Activated CD8-positive, alpha-beta memory T cell treated with anti-CD3 and anti-CD28 coated beads, Interleukin-2, amount 10 ng/mL, durations not matched to agents 7 days and 5 days (primary cell): Measurements from ENCODE around the gene MAP7D2. TPM values are rescaled to one million over a fixed set of nuclear protein-coding genes. Genes with fewer than 3 reads are reported as not detected.
A peak's percentile ranks its signal among the peaks of the same experiment; 100 is the strongest.

Source experiments
- ATAC-seq: fragments of 150-1000 bp; cut with Tn5 transposase; one replicate; pipeline ENCODE4 v1.10.0; 2021; ENCODE audit warnings: moderate library complexity
- CTCF ChIA-PET: fragments of 350-600 bp; sonication (Branson Sonifier 250); formaldehyde crosslinking; loops from one replicate; lab custom pipeline; 2021; ENCODE audit warnings: antibody characterized with exemption; lab: Charles Lee
- DNase-seq: peaks from one replicate; pipeline ENCODE4 v3.0.0-alpha.2; 2020
- H3K27ac Mint-ChIP-seq: one replicate; pipeline ENCODE4 v1.8.0; 2021; ENCODE audit warnings: mild to moderate bottlenecking, mixed read lengths
- H3K27me3 Mint-ChIP-seq: one replicate; pipeline ENCODE4 v1.8.0; 2021; ENCODE audit warnings: mixed read lengths
- H3K36me3 Mint-ChIP-seq: one replicate; pipeline ENCODE4 v1.8.0; 2021; ENCODE audit warnings: mild to moderate bottlenecking, mixed read lengths
- H3K4me1 Mint-ChIP-seq: one replicate; pipeline ENCODE4 v1.8.0; 2021; ENCODE audit warnings: mixed read lengths
- H3K4me3 Mint-ChIP-seq: one replicate; pipeline ENCODE4 v1.8.0; 2021; ENCODE audit warnings: mild to moderate bottlenecking, moderate library complexity, mixed read lengths
- H3K9me3 Mint-ChIP-seq: one replicate; pipeline ENCODE4 v1.8.0; 2022; ENCODE audit warnings: low read depth, mixed read lengths
- microRNA-seq: library from miRNA; unstranded; fragments of <30 nt; microRNA quantifications from one replicate; pipeline ENCODE4 v1.2.0, GENCODE V29; 2022
- total RNA-seq, 2 experiments: library from RNA; stranded (reverse); gene quantifications; one replicate each; pipeline ENCODE4 v1.2.3, GENCODE V29; 2021

The MAP7D2 gene
- total RNA-seq, 2 experiments from 2014 or later: 0.15 to 0.40 TPM

- H3K9me3 Mint-ChIP-seq: no peaks in the 10 kb centered on the region
- no peak overlapping the region for H3K4me3 Mint-ChIP-seq
- CTCF ChIA-PET: no interaction called here
- H3K4me1 Mint-ChIP-seq: peaks cover 16% of the 10 kb centered on the region
- H3K36me3 Mint-ChIP-seq: peaks cover 17% of the 10 kb centered on the region
- H3K27me3 Mint-ChIP-seq: no peaks in the 10 kb centered on the region
- no peak for ATAC-seq
- DNase-seq: no peak
- no peak overlapping the region for H3K27ac Mint-ChIP-seq
These were observed 150.7 kb downstream of the MAP7D2 start for GRCh38 chrX:19966056-19966455.

GRCh38 chrX:19964017-19964710, 152.5 kb downstream of the MAP7D2 start:
- H3K4me3 Mint-ChIP-seq: no peak overlapping the region
- CTCF ChIA-PET: no interaction called here
- H3K27me3 Mint-ChIP-seq: no peaks in the 10 kb centered on the region
- ATAC-seq (peak; percentile 92), DNase-seq (peak; percentile 62)
- H3K4me1 Mint-ChIP-seq: peaks cover 18% of the 10 kb centered on the region
- H3K27ac Mint-ChIP-seq: no peak overlapping the region
- H3K9me3 Mint-ChIP-seq: no peaks in the 10 kb centered on the region
- peaks cover 17% of the 10 kb centered on the region for H3K36me3 Mint-ChIP-seq

- H3K27ac Mint-ChIP-seq: no peak overlapping the region
- DNase-seq: no peak
- CTCF ChIA-PET: no interaction called here
- no peak overlapping the region for H3K4me3 Mint-ChIP-seq
- no peaks in the 10 kb centered on the region for H3K9me3 Mint-ChIP-seq
- H3K36me3 Mint-ChIP-seq: peaks cover 11% of the 10 kb centered on the region
- no peaks in the 10 kb centered on the region for H3K27me3 Mint-ChIP-seq
- no peak for ATAC-seq
- peaks cover 16% of the 10 kb centered on the region for H3K4me1 Mint-ChIP-seq
These were observed 155.8 kb downstream of the MAP7D2 start for GRCh38 chrX:19960913-19961312.

GRCh38 chrX:19958552-19959486, 157.9 kb downstream of the MAP7D2 start:
- Mint-ChIP-seq H3K36me3 (peaks cover 4% of the 10 kb centered on the region), H3K4me1 (peaks cover 2% of the 10 kb centered on the region), H3K9me3 (no peaks in the 10 kb centered on the region), H3K27me3 (no peaks in the 10 kb centered on the region), H3K27ac (no peak overlapping the region), H3K4me3 (no peak overlapping the region)
- DNase-seq (no peak), ATAC-seq (no peak)
- CTCF ChIA-PET: no interaction called here

- Mint-ChIP-seq H3K4me3 (no peak overlapping the region), H3K27me3 (no peaks in the 10 kb centered on the region), H3K27ac (no peak overlapping the region), H3K9me3 (no peaks in the 10 kb centered on the region), H3K36me3 (peaks cover 6% of the 10 kb centered on the region), H3K4me1 (peaks cover 6% of the 10 kb centered on the region)
- ATAC-seq: no peak
- no peak for DNase-seq
- CTCF ChIA-PET: no interaction called here
These were observed 159.8 kb downstream of the MAP7D2 start for GRCh38 chrX:19956923-19957322.

Small RNA genes lying within 50 kb of the gene (microRNA-seq; reads per million reads assigned to microRNA genes)
- gene MIR23C: 3.0 reads per million

Other genes with a start within 250 kb of the MAP7D2 start
- 100 to 1,000 TPM in 1 of 2 experiments, 10 to 100 TPM in 1; 99.7 to 119 TPM for gene SH3KBP1, start 229.3 kb downstream of the MAP7D2 start, total RNA-seq
- gene BCLAF3, start 125.8 kb downstream of the MAP7D2 start, total RNA-seq: 1 to 10 TPM; 5.5 to 7.6 TPM
- 10 to 100 TPM; 58.4 to 83.6 TPM for gene EIF1AX, start 24.9 kb upstream of the MAP7D2 start, total RNA-seq
- 10 to 100 TPM; 60.5 to 79.9 TPM for gene RPS6KA3, start 150.0 kb upstream of the MAP7D2 start, total RNA-seq